Left renal pelvis (tissue), 4 donors: ENCODE results near the gene CR2. TPM values are rescaled to one million over a fixed set of nuclear protein-coding genes. Genes with fewer than 3 reads are reported as not detected.
"Not testable (repeated sequence)": the region's sequence is repeated elsewhere in the genome, so short reads cannot be mapped to it uniquely, and the experiment has no call there.

Experiments used
- DNase-seq, 4 donors: peaks; one replicate each; pipeline ENCODE4 v3.0.0-alpha.2; 2013; ENCODE audit warnings: low read depth in 4 of 4, low spot score in 3 of 4
- polyA plus RNA-seq, 4 donors: library from polyadenylated mRNA; unstranded; fragments of 120-200 nt; gene quantifications; one replicate each; pipeline ENCODE4 v1.2.1, GENCODE V29; 2013; ENCODE audit not compliant: insufficient read length in 4 of 4

CR2 gene
- polyA plus RNA-seq, 4 donors: 0.45 to 3.2 (median 1.0) TPM

DNA sequence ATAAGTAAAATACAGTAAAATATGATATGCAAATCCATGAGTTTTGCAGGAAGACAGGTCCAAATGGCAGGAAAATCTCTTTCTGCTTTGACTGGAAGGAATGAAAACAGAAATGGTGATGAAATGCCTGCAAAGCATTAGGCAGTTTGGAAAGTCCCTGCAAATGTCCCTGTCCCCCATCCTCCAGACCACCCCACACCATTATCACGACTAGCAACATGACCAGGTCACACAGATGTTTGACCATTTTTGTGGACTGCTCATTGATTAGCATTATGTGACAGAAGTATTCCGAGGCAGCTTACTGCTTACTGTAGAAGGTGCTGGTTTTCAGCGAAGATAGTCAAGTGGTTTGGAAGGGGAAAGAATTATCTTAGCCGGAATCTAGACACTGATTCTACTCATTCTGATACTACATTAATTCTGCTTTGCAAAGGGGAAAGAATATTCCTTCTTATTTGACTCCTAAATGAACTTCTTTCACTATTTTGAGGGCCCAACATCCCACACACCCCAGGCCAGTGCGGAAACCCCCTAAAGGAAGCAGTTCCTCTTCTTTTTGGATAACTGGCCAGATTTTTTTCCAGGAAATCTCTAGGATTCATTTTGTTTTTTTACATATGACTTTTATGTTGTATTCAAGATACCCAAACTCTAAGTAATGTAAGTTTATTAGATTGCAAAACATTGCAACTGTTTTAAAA lies 9.5 kb upstream of the CR2 start:
- no peak for DNase-seq

DNA sequence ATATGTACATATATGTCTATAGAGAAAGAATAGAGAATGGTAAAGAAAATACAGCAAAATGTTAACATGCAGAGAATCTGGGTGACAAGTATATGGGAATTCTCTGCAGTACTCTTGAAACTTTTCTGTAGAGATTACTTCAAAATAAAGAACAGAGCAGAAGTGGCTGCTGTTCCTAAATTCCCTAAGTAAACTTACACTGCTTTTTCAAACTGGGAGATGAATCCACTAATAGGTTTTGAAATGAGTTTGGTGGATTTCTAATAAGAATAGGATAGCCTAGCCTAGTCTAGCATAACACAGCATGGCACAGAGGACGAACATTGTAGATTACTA lies 450 bp upstream of the CR2 start:
- no peak for DNase-seq

DNA sequence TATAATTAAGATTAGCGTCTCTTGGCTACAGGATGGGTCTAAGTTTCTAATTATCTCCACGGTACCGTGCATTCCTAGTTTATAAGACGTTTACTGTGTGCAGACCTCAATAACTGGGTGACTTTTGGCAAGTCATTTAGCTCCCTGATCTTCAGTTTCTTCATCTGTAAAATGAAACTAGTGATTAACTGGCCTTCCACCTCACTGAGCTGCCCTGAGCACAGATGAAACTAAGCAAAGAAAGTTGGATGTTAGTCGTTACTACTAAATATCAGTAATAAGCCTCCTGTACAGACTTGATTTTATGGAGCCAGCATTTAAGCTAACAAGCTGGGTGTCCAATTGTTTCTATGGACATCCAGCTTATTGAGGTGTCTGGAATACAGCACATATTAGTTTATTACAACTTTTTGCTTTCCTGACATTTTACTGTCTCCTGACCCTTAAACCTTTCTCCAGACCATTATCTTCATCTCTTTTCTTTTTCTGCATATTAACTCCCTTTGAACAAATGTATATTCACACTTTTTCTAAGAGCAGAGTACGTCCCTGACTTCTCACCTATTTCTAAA lies 1.1 kb downstream of the CR2 start:
- DNase-seq: no peak

DNA sequence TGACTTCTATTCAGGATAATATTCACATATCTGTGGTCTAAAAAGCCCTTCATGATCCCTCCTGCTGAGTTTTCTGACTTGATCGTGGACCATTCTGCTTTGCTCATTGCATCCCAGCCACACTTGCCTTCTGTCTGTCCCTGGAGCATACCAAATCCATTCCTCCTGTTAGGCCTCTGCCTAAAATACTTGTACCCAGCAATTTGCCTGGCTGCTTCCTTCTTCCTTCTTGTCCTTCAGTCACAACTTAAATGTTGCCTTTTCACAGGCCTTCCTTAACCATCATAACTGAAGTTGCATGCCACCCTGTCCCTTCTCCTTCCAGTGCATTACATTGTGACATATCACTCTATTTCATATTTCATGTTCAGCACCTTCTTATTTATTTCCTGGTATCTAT lies 4.3 kb downstream of the CR2 start:
- DNase-seq: no peak

DNA sequence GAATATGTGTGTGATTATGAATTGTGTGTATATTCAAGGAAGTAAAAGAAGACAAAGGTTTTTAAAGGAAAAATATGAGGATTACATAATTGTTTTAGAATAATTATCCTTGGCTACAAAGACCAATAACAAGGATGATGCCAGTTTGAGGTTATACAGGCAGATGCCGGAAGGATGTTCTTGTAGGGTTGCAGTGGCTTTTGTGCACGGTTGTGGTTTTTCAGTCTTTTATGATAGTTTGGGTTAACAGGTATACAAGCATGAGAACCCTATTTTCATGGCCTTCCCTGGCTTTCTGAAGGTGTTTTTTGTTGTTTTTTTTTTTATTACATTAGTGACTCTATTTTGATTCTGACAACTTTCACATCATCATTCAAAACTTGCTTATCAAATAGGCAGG lies 4.9 kb downstream of the CR2 start:
- no peak for DNase-seq

DNA sequence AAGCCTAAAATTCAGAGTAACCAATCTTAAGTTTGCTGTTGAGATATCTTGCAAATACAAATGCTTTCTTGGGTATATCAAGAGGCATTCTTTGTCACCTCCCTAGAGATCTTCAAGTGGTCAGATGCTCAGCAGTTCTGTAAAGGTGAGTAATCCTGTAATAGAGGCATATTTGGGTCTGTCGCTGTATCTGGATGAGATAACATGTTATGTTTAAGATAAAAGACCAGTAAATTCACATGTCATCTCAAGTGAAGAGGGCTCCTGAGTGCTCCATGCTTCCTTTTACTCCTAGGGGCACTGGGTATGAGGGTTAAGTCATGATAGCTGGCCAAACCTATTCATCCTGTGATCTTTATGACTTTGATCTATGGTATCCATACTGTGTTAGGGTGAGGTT lies 7.5 kb downstream of the CR2 start:
- DNase-seq: no peak

DNA sequence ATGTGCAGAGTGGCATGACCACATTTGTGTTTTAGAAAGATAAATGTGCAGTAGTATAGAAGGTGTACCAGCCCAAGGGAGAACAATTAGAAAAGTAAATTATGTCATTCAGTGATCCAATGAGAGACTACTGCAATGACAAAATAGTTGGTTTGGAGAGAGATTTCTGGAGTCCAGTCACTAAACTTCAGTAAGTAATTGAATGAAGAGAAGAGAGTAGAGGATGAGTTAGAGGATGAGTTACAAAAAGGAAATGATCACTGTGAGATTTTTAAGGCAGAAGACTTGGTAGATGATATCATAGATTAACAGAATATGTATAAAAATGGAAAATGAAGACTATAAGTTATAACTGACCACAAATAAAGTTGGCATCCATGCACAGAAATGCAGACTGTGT lies 8.4 kb downstream of the CR2 start:
- DNase-seq: no peak

DNA sequence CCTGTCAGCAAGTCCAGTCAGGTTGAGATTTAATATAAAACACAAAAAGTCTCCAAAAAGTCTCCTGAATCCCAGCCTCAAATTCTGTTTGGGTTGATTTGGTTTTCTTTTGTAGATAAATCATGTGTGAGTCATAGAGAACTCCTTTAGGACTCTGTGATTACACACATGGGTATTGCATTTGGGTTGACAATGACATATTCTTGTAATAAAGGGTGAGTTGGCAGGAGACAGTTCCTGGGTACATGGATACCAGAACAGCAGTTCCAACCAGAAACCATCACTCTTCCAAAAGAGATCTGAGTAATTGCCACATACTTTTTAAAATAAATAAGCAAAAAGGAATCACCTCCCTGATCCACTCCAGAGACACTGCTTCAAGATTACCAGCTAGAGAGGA lies 8.9 kb downstream of the CR2 start:
- no peak for DNase-seq

DNA sequence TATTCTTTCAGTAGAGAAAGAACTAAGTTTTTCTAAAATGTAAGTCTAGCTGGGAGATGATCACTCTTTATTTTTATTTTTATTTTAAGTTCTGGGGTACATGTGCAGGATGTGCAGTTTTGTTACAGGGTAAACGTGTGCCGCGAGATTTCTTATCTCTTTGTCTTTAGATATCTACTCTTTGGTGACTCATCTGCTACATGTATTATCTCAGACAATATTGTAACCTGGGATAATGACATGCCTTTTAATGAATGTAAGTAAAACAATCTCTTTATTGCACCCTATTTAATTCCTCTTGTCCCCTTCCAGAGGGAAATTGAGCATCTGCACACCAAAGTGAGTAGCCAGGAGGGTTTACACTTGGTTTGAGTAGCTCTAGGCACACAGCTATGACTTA lies 9.4 kb downstream of the CR2 start:
- DNase-seq: no peak

DNA sequence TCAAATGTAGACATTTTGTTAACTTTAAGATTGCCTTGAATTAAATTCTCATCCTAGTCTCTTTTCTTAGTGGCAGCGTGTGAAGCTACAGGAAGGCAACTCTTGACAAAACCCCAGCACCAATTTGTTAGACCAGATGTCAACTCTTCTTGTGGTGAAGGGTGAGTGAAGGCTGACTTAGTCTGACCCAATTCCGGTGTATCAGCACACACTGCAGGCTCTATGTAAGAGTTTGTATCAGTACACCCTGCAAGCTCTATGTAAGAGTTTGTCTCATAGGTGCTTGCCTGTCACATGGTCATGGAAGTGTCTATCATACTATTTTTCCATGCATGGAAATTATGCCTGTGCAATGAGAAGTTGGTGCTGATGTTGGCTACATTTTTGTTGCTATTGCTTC lies 16.8 kb downstream of the CR2 start:
- DNase-seq: no peak

DNA sequence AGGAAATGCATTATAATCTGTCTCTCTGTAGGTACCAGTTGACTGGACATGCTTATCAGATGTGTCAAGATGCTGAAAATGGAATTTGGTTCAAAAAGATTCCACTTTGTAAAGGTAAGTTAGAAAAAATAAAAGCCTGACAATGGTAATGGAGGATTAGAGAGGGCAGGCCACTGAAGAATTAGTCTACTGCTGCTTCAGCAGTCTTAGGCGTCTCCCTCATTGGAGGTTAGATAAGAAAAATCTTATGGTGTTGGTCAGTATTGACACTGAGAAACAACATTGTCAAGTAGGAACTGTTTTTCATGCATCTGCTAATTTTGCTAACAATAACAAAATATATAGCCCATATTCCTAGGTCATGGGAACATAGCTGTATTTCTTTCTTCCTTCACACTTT lies 20.1 kb downstream of the CR2 start:
- no peak for DNase-seq

DNA sequence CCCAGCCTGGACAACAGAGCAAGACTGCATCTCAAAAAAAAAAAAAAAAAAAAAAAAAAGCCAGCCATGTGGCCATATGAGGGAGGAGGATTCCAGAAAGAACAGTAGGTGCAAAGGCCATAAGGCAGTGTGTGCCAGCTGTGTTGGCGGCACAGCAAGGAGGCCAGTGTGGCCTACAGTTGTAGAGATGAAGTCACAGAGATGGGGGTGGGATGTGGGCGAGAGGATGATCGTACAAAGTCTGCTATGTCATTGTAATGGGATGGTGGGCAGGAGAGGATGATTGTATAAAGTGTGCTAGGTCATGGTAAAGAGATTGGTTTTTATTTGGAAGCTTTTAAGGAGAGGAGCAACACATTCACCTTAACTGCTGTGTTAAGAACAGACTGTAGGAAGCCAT lies 32.1 kb downstream of the CR2 start:
- DNase-seq: no peak

DNA sequence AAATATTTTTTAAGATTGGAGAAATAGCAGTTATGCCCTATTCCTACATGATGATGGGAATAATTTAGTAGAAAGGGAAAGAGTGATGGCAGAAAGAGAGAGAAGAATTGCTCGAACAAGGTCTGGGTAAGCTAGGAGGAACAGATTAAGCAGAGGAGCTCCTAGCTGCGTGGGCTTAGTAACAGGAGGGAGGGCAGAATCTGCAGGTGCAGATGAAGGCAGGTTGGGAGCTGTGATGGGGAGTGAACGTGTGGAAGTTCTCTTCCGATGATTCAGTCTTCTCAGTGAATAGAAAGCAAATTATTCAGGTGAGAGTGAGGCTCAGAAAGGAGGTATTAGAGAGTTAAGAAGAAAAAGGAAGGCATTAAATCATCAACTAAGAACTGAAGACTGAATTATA lies 33.5 kb downstream of the CR2 start:
- DNase-seq: no peak

DNA sequence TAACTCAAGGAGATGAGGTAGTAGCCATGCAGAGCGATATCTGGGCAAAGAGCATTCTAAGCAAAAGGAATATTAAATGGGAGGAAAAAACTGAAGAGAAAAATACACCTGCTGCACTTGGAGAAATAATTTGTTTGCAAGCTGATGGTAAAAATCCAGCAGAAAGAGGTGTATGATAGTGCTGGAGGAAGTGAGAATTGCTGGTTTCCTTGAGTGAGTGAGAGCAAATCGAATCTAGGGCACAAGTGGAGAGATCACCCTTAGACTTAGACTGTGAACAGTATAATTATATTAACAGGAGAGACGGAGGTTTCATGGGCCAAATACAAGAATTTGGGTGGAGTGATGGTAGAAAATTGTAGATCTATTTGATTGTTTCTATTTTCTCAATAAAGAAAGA lies 39.1 kb downstream of the CR2 start:
- DNase-seq: no peak

DNA sequence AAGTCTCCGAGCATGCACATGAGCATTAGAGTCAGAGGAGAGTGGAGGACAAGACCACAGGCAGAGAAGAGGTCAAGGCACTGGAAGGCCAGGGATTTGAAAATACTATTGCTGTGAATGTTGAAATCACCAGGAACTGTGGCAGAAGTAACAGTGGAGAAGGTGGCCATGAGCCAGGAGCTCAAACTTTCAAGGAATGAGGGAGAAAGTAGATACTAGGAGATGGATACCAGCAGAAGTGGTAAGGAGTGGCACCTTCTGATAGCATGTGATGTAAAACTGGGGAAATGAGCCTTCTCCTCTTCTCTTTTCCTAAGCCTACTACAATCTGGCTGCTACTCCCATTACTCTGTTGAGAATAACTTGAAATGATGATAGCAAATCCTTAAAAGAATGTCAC lies 40.0 kb downstream of the CR2 start:
- no peak for DNase-seq

DNA sequence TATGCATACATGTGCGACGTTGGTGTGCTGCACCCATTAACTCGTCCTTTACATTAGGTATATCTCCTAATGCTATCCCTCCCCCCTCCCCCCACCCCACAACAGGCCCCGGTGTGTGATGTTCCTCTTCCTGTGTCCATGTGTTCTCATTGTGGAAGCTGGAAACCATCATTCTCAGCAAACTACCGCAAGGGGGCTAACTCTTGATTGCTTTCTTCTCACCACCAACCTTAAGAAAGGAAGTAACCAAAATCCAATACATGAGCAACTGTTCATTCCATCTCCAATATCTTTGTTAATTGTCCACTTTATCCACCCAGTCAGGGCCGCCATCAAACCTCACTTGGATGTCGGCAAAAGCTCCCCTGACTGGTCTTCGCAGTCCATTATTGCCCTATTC lies 41.2 kb downstream of the CR2 start:
- DNase-seq: not testable (repeated sequence)

DNA sequence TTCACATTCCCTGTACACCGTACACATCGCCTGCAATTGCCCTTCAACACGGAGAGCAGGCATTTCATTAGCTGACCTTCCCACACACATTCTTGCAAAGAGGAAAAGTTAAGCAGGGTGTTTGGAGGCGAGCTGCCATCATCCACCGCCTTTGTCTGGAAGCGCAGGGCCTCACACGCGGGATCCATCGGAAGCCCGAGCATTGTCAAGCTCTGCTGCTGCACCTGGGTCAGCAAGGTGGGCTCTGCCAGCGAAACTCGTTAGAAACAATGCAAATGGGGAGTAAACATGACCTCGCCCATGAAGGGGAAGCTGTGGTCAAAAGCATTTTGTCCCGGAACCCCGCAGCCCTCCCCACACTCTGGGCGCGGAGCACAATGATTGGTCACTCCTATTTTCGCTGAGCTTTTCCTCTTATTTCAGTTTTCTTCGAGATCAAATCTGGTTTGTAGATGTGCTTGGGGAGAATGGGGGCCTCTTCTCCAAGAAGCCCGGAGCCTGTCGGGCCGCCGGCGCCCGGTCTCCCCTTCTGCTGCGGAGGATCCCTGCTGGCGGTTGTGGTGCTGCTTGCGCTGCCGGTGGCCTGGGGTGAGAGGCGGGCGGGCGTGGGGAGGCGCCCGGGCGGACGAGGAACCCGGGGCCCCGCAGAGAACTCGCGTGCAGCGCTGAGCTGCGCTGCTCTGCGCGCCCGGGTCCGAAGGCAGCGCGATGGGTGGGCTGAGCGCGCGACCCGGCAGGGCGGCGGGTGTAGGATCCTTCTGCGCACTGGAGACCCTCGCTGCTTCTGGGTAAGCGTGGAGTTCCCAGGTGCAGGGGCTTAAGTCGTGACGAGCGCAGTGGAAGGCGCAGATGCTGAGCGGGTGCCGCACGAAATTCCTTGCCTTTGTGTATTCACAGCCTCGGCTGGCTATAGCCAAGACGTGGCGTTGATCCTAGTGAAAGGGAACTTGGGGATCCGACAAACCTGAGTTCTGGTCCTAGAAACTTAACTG lies 42.0 kb downstream of the CR2 start, which contains the start of gene CR1:
TSS of gene CR1 (plus strand) at position 357 of the 992 bp plus-strand sequence. CDS start at position 468, 111 bp downstream.
- no peak for DNase-seq

DNA sequence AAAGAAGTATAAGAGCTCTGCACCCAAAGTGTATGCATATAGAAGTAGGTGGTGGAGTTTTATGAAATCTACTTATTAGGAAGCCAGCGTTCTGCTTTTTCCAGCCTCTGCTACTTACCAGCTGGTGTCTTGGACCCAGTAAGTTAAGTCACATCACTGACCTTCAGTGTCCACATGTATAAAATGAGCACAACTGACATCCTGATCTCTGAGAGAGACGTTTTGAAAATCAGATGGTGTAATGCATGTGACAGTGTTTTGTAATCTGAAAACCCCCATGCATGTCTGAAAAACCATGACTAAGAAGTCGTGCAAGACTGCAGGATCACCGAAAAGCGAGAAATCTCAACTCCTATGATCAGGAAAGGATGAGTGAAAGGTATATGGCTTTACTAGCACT lies 43.8 kb downstream of the CR2 start:
- DNase-seq: no peak

DNA sequence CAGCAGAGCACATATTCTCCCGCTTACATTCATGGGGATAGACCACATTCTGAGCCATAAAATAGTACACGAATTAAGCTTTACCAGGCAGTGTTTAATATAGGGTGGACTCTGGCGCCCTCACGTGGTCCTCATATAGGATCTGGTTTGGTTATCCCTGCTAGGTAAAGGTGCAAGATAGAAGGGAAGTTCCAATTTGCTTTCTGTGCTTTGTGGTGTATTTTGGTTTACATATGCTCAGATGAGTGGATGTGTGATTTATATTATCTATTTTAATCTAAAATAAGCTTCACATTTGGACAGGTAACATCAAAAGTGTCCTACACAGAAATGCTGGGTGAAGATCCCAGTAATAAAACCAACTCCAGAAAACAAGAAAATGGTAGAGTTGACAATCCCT lies 45.4 kb downstream of the CR2 start:
- peak in 2 of 4 donors; percentile 49 to 56 for DNase-seq

DNA sequence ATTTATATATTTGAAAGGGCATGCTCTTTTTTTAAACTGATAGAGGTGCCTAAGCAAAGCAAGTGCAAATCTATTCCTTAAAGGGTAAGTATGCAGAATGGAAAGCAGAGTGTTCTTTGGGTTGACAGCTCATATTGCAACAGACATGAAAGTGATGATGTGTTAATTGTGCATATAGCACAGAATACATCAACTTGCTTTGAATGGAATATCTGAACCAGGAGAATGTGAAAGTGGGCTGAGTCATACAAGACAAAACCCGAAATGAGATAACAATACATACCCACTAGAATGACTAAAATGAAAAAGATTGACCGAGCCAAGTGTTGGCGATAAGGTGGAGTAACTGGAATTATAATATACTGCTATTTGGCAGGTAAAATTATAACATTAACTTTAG lies 46.2 kb downstream of the CR2 start:
- DNase-seq: no peak

DNA sequence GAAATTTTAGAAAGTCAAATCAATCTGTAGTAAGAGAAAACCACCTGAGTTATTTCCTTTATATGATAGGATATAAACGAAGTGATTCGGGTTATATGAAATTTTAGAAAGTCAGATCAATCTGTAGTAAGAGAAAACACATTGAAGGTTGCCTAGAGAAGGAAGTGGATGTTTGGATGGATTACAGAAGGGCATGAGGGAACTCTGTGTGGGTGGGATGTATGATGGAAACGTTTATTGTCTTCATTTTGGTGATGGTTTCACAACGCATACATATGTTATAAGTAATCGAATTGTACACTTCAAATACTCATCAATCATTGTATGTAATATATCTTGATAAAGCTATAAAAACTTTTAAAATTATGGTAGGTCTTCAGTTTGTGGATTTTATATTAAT lies 46.9 kb downstream of the CR2 start:
- no peak for DNase-seq

DNA sequence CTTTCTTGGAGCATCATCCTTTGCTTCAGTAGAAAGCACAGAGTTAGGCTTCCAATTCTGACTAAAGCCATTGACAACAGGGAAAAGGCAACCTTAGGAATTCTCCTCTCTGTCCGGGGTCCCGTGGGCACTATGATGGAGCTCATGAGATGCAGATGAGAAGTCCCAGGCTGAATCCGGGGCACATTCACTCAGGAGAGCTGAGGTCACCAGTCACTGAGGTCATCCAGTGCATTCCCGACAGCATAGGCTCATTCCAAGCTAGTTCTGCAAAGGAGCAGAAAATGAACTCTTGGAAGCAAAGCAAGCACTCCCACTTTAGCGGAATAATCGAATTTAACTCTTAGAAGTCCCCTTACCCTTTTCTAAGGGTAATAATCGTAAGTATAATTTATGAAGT lies 48.6 kb downstream of the CR2 start:
- DNase-seq: no peak
